ENCODE measurements around the gene MRO.

- TF ChIP-seq CTCF (conservative IDR thresholded peaks at IDR 0.05; ENCODE audit: low read depth, low read length) (no peak), EZH2 (IDR thresholded peaks at IDR 0.05; ENCODE audit: borderline replicate concordance, low read depth, low read length, poor library complexity, severe bottlenecking) (no peak)
Observed at GRCh38 chr18:50783553-50783952, 36.3 kb downstream of the MRO start.
